PC-9 (cell line): ENCODE measurements around the gene NSF. TPM values are rescaled to one million over a fixed set of nuclear protein-coding genes. Genes with fewer than 3 reads are reported as not detected.

Experiments
- BruUV-seq: library from RNA; stranded (reverse); fragments of 400-500 nt; replicated peaks from 2 replicates; lab custom pipeline; 2021; lab: Mats Ljungman, UMichigan
- CTCF ChIA-PET: fragments of 300-600 bp; sonication (Branson Sonifier 250); formaldehyde crosslinking; loops from one replicate; lab custom pipeline; 2022; ENCODE audit warnings: antibody characterized with exemption; lab: Charles Lee
- POLR2A ChIA-PET: fragments of 300-600 bp; sonication (Branson Sonifier 250); formaldehyde crosslinking; loops from one replicate; lab custom pipeline; 2022; ENCODE audit warnings: antibody characterized with exemption; ENCODE audit not compliant: unreplicated experiment; lab: Charles Lee
- DNase-seq, 2 experiments: peaks; one replicate each; pipeline versions ENCODE4 v3.0.0 to v3.0.0-alpha.2; 2015 to 2022; ENCODE audit warnings: mixed read lengths in 1 of 2
- H2AFZ ChIP-seq: fragments of 200-600 bp; sonication (generic); 2 replicates; pipeline ENCODE4 v1.8.1; 2017; ENCODE audit warnings: antibody characterized with exemption
- H3F3A ChIP-seq: fragments of 200-600 bp; sonication (generic); 2 replicates; pipeline ENCODE4 v1.8.1; 2017; ENCODE audit warnings: antibody characterized with exemption, mild to moderate bottlenecking, low read depth; ENCODE audit not compliant: insufficient read depth
- H3K27ac ChIP-seq: fragments of 200-600 bp; sonication (generic); 2 replicates; pipeline ENCODE4 v1.6.1; 2016; ENCODE audit warnings: mixed run types
- H3K27me3 ChIP-seq: fragments of 200-600 bp; sonication (generic); 2 replicates; pipeline ENCODE4 v1.6.1; 2016; ENCODE audit warnings: low read depth, mixed run types; ENCODE audit not compliant: insufficient read depth
- H3K36me3 ChIP-seq: fragments of 200-600 bp; sonication (generic); 2 replicates; pipeline ENCODE4 v1.6.1; 2016; ENCODE audit warnings: low read depth, mixed run types
- H3K4me1 ChIP-seq: fragments of 200-600 bp; sonication (generic); replicated peaks from 2 replicates; pipeline ENCODE4 v1.6.1; 2016; ENCODE audit warnings: mixed run types; ENCODE audit not compliant: insufficient read depth
- H3K4me2 ChIP-seq: fragments of 200-600 bp; sonication (generic); 2 replicates; pipeline ENCODE4 v1.6.1; 2017; ENCODE audit warnings: mixed run types
- H3K4me3 ChIP-seq: fragments of 200-600 bp; sonication (generic); 2 replicates; pipeline ENCODE4 v1.6.1; 2016; ENCODE audit warnings: mixed run types
- H3K79me2 ChIP-seq: fragments of 200-600 bp; sonication (generic); 2 replicates; pipeline ENCODE4 v1.6.1; 2017; ENCODE audit warnings: low read depth, mixed run types
- H3K9me2 ChIP-seq: fragments of 200-600 bp; sonication (generic); 2 replicates; pipeline ENCODE4 v1.8.1; 2017; ENCODE audit warnings: mild to moderate bottlenecking; ENCODE audit not compliant: insufficient read depth
- H3K9me3 ChIP-seq: fragments of 200-600 bp; sonication (generic); 2 replicates; pipeline ENCODE4 v1.8.1; 2016; ENCODE audit warnings: low read depth; ENCODE audit not compliant: insufficient read depth
- H4K20me1 ChIP-seq: fragments of 200-600 bp; sonication (generic); 2 replicates; pipeline ENCODE4 v1.8.1; 2017; ENCODE audit not compliant: insufficient read depth
- CTCF ChIP-seq: fragments of 200-600 bp; sonication (generic); conservative IDR thresholded peaks from 2 replicates; pipeline ENCODE4 v1.6.1; 2017; ENCODE audit warnings: mixed run types, antibody characterized with exemption, mild to moderate bottlenecking, moderate library complexity
- EZH2 ChIP-seq: fragments of 200-600 bp; sonication (generic); IDR thresholded peaks from 2 replicates; pipeline ENCODE4 v1.8.0; 2017; ENCODE audit warnings: antibody characterized with exemption, low read depth
- intact Hi-C: fragments of 100-400 bp; cut with micrococcal nuclease; formaldehyde crosslinking; loops from one replicate; pipeline ENCODE4 v1.10.0; 2022; ENCODE audit not compliant: unreplicated experiment
- total RNA-seq: library from RNA; stranded (reverse); gene quantifications from 2 replicates; pipeline ENCODE4 v1.2.3, GENCODE V29; 2021

The NSF gene
- total RNA-seq, 1 experiment from 2014 or later = 40.0 TPM

GRCh38 chr17:46730026-46730425 is 139.6 kb downstream of the NSF start:
- no peak overlapping the region for H3K4me2 ChIP-seq
- H3F3A ChIP-seq = peaks cover 12% of the 10 kb centered on the region
- H3K9me2 ChIP-seq = no peaks in the 10 kb centered on the region
- no peaks in the 10 kb centered on the region for H3K36me3 ChIP-seq
- no peak overlapping the region for H3K4me3 ChIP-seq
- no peak overlapping the region for H2AFZ ChIP-seq
- DNase-seq = peak in 1 of 2 experiments; percentile 1
- H3K27me3 ChIP-seq = no peaks in the 10 kb centered on the region
- CTCF ChIA-PET = no interaction called here
- intact Hi-C loops = no loop called here
- no peak overlapping the region for H3K27ac ChIP-seq
- no peaks in the 10 kb centered on the region for H3K79me2 ChIP-seq
- no peaks in the 10 kb centered on the region for H3K9me3 ChIP-seq
- no peaks in the 10 kb centered on the region for H4K20me1 ChIP-seq
- H3K4me1 ChIP-seq = peaks cover 22% of the 10 kb centered on the region
- TF ChIP-seq CTCF = no peak
- TF ChIP-seq EZH2 = no peak
- BruUV-seq = no TSS peak
- POLR2A ChIA-PET = no interaction called here

- no peak overlapping the region for H3K27ac ChIP-seq
Observed at GRCh38 chr17:46730679-46731078, 140.2 kb downstream of the NSF start.

GRCh38 chr17:46732160-46732559 is 141.7 kb downstream of the NSF start:
- ChIA-PET POLR2A (no interaction called here), CTCF (no interaction called here)
- intact Hi-C loops = no loop called here
- Histone ChIP-seq H3K9me2 (no peaks in the 10 kb centered on the region), H3F3A (peaks cover 12% of the 10 kb centered on the region), H3K9me3 (no peaks in the 10 kb centered on the region), H3K4me1 (peaks cover 19% of the 10 kb centered on the region), H3K27me3 (no peaks in the 10 kb centered on the region), H2AFZ (no peak overlapping the region), H3K4me2 (no peak overlapping the region), H4K20me1 (no peaks in the 10 kb centered on the region), H3K36me3 (no peaks in the 10 kb centered on the region), H3K79me2 (no peaks in the 10 kb centered on the region), H3K4me3 (no peak overlapping the region), H3K27ac (no peak overlapping the region)
- BruUV-seq = no TSS peak
- TF ChIP-seq CTCF (no peak), EZH2 (no peak)
- peak in 1 of 2 experiments; percentile 19 for DNase-seq

More at GRCh38 chr17:46730679-46731078, 140.2 kb downstream of the NSF start:
- ChIA-PET POLR2A (no interaction called here), CTCF (no interaction called here)
- TF ChIP-seq EZH2 (no peak), CTCF (no peak)
- no peaks in the 10 kb centered on the region for H3K27me3 ChIP-seq
- DNase-seq = no peak
- no peak overlapping the region for H2AFZ ChIP-seq
- no peak overlapping the region for H3K4me2 ChIP-seq
- no peaks in the 10 kb centered on the region for H3K9me2 ChIP-seq
- H3K79me2 ChIP-seq = no peaks in the 10 kb centered on the region
- no TSS peak for BruUV-seq
- H3K36me3 ChIP-seq = no peaks in the 10 kb centered on the region
- no peaks in the 10 kb centered on the region for H4K20me1 ChIP-seq
- H3K4me3 ChIP-seq = no peak overlapping the region
- H3F3A ChIP-seq = peaks cover 12% of the 10 kb centered on the region
- peaks cover 22% of the 10 kb centered on the region for H3K4me1 ChIP-seq
- intact Hi-C loops = no loop called here
- H3K9me3 ChIP-seq = no peaks in the 10 kb centered on the region
